GM18861 (cell line): Measurements from ENCODE around the gene CREB5.
"Not testable (repeated sequence)": the region's sequence is repeated elsewhere in the genome, so short reads cannot be mapped to it uniquely, and the experiment has no call there.

Experiments used
- ATAC-seq: cut with Tn5 transposase; IDR thresholded peaks from one replicate; pipeline ENCODE4 v1.9.1; 2021; ENCODE audit not compliant: unreplicated experiment

CREB5 gene

DNA sequence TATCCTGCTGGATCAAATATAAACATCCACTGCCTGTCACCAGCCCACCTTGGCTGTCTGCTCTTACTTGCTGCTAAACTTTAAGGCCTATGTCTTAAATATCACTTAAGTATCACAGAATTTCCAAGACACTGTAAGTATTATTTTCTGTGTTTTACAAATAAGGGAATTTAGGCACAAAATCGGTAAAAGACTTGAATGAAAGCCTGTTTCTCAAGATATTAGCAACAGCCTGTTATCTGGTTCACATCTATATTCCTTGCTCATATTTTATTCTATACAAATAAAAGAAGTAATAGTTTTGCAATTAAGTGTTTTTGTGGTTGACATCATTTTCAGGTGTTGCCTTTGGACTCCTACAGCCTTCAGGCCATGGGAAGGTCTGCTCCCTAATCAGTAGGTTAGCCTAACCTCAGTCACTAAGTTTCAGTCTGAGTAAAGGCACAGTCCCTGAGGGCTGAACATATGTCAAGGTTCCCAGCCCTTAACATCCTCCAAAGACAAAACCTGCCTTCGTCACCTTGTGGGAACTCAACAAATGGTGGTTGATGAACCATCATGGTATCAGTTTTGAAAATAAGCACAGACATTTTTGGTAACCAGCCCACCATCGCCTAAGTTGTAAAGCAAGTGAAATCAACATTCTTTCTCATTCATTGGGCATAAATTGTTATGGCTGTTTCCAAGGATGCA is 127.1 kb downstream of the CREB5 start:
- peak; percentile 98 for ATAC-seq

- ATAC-seq: no peak
Observed at GRCh38 chr7:28542410-28542809, 130.1 kb downstream of the CREB5 start.

DNA sequence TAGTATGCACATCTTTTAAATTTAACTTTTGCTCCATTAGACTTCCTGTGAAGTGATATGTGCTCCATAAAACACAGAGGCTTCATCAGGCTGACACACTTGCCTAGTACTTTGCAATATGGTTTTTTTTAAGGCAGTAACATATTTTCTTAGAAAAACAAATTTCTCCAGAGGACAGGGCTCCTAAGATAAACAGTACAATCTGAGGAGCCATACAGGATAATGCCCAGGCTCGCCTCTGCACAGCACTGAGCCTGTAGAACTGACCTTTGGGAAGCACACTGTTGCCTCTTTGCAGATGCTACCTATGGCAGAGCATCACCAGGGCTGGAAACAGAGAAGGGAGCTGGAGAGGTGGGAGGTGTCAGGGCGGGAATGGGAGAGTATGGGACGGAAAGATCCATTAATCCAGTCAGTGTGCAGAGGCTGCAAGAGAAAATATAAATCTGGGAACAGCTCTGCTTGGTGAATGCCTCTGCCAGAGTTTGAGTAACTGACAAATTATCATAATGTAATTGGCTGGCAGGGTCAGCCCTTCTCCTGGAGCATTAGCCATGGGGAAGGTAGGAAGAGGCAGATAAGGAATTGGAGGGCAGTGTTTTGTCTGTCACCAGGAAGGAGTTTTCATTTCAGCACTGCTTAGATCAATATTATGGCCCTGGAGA is 132.3 kb downstream of the CREB5 start:
- no peak for ATAC-seq

GRCh38 chr7:28546067-28546466 is 133.7 kb downstream of the CREB5 start:
- ATAC-seq: no peak

DNA sequence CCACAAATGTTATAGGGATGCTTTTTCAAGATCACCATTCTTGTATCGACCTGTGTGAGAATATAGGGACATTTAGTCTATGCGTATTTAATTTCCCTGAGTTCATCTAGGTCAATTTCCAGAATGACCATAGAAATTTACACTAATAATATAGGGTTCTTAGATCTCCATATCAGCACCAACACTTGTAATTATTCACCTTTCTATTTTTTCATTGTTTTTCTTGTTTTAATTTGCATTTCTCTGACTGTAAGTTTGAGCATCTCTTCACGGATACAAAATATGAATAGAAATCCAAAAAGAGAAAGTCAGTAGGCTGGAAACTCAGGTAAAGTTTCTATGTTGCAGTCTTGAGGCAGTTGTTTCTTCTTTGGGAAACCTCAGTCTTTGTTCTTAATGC is 134.8 kb downstream of the CREB5 start:
- ATAC-seq: no peak

DNA sequence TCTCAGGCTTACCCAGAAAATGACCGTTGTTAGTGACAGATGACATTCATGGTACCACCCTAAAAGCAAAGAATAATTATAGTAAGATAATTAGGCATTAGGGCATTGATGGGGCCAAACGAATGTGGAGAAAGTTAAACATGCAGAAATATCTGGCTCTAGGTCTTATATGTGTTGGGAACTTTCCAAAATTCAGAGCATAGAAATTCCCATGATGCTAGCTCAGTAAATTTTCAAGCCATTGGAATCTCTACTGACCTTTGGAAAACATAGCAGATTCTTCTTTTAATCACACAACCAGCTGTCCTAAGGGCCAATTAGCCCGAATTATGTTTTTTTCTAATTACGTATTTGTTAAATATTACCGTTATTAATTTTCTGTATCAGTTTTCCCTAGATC is 136.1 kb downstream of the CREB5 start:
- ATAC-seq: no peak

DNA sequence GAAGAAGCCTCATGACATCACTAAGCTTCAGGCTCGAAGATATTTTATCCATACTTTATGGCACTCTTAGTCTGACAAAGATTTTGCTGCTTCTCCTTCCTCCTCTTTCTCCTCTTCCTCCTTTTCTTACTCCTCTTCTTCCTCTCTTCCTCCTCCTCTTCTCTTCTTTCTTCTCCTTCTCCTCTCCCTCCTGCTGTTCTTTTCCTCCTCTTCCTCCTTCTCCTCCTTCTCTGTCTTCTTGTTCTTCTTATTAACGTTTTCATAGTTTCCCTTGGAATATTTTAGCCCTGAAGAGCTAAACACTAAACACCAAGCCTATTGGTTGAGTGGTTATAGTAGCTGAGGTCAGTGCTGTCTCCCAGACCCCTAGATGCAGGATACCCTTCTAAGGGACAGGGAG is 137.7 kb downstream of the CREB5 start:
- no peak for ATAC-seq

GRCh38 chr7:28550580-28551186 is 138.4 kb downstream of the CREB5 start:
- no peak for ATAC-seq

GRCh38 chr7:28551331-28551730 is 139.0 kb downstream of the CREB5 start:
- no peak for ATAC-seq

DNA sequence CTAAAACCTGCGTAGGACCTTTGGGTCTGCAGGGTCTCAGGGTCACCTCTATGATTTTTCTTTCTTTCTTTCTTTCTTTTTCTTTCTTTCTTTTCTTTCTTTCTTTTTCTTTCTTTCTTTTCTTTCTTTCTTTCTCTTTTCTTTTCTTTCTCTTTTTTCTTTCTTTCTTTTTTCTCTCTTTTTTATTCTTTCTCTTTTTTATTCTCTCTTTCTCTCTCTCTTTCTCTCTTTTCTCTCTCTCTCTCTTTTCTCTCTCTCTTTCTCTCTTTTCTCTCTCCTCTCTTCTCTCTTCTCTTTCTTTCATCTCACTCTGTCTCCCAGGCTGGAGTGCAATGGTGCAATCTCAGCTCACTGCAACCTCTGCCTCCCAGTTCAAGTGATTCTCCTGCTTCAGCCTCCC is 139.4 kb downstream of the CREB5 start:
- ATAC-seq: not testable (repeated sequence)

DNA sequence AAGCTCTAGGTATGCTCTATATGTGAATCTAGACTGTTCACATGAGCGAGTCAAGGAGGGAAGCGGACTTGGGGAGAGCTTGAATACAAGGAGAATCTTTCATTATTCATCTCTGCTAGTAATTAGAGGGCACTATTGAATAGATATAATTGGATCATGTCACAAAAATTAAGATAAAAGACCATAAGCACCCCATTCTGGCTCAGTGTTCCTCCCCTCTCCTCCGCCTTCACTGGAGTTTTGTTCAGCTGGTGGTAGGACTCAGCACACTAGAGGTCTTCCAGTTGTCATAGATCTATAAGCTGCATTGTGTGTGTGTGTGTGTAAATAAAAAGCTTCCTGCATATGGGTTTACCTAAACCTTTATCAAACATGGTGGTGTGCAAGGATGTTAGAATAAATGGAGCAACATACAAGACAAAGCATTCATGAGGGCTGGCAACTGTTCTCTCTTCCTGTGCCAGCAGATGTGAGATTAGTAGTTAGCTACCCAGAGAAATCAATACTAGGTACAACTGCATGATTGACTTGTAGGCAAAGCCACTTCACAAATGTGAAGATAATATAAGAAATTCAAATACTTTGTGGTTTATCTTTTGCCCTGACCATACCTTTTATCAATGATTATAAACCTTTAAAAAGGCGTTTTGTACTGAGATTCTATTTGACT is 142.6 kb downstream of the CREB5 start:
- ATAC-seq: no peak

DNA sequence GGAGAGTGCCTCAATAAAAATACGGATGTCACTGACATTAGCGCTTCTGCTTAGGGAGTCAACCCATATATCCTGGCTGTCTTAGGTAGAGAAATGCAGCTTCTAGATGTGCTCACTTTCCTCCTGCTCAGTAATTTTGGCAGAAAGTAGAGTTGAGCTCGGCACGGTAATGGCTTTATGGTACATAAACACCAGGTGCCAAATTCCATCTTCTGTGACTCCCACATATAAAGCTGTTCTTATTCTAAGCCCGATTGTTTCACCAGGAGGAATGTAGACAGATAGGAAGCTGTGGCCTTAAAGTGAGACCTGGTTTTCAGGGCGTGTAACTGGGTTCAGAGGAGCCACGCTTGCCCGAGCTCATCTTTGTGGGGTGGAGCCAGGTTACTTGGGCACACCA is 143.7 kb downstream of the CREB5 start:
- no peak for ATAC-seq

DNA sequence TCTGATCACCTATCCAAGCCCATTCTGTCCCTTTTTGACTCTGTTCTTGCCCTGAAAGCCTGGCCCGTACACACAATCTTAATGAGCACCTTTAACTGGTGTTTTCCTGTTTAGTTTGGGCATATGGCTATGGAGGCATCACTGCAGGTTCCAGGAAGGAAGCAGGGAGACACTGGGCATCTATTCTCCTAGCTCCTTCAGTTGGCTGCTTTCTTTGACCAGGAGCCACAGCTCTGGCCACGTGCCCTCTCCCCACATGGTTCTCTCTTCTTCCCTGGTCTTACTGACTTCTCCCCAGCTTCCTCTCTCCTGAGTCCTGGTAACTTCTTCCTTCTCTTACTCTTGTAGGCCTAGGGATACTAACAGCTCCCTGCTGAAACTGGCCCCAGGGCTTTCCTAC is 144.4 kb downstream of the CREB5 start:
- no peak for ATAC-seq

- ATAC-seq: no peak
Observed at GRCh38 chr7:28558236-28558635, 145.9 kb downstream of the CREB5 start.

DNA sequence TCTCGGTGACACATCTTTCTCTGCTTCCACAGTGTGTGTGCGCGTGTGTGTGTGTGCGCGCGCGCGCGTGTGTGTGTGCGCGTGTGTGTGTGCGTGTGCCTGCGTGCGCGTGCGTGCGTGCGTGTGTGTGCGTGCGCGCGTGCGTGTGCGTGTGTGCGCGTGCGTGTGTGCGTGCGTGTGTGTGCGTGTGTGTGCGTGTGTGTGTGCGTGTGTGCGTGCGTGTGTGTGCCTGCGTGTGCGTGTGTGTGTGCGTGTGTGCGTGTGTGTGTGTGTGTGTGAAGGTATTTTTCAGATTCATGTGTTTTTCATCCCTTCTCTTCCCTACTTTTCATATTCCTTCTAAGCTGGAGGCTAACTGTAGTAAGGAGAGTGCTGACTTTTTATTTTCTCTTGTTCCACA is 148.4 kb downstream of the CREB5 start:
- no peak for ATAC-seq

DNA sequence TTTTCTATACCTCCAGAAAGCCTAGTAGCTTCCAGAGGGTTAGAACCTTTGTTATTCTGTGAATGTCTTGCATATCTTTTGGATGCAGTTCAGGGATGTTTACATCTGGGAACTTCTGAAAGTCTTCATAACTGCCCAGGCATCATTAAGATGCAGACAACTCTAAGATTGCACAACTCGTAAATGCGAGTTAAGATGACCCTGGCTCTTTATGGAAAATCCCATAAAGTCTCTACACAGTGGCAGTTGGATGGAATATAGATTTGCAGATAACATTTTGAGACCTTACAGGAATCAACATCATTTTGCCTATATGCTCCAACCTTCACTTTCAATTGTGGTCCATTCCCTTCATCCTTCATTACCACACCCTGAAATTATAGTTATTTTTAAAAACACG is 151.7 kb downstream of the CREB5 start:
- no peak for ATAC-seq

GRCh38 chr7:28564755-28565374 is 152.5 kb downstream of the CREB5 start:
- ATAC-seq: no peak

- ATAC-seq: no peak
Observed at GRCh38 chr7:28565980-28566379, 153.7 kb downstream of the CREB5 start.

DNA sequence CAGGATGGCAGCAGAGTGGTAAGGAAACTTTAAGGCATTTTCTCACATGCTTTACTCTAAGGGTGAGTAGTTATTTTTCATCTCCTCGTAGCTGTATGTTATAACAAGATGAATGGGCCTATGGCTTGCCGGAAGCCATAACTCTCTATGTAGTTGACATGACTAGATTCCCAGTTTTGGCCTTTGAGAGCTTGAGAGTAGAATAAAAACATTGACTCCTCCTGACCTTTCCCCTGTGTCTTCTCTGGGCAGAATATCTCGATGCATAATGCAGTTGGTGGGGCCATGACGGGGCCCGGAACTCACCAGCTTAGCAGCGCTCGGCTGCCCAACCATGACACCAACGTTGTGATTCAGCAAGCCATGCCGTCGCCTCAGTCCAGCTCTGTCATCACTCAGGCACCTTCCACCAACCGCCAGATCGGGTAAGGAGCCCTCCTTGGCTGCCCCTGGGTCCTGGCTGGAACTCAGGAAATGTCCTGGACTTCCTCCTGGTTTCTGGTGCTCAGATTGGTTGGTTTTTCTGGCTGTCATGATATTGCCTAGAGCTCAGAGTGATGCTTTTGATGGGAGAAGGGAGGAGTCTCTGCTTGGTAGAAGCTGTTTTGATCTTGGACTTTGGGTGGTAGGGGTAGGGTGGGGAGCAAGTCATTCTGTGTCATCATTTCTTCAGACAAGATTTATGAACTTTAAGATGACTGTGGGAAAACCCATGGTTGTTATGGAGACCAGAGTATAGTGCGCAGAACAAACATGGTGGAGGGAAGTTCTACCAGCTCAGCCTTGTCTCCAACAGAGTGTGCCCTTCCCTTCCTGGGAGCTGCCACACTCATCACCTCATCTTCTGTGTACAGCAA is 158.0 kb downstream of the CREB5 start:
- peak; percentile 88 for ATAC-seq

DNA sequence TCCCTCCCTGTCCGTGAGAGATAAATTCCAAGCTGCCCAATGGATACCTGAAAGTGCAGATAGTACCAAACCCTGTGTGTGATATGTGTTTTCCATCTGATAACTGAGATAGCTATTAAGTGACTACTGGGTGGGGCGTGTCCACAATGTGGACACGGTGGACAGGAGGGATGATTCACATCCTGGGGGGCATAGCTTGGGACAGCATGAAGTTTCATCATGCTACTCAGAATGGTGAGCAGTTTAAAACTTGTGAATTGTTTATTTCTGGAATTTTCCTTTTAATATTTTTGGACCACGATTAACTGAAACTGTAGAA is 158.6 kb downstream of the CREB5 start:
- ATAC-seq: no peak

GRCh38 chr7:28571405-28571804 is 159.1 kb downstream of the CREB5 start:
- ATAC-seq: no peak
